HG03135 (cell line): ENCODE data around the gene MAP3K12.
"Not testable (repeated sequence)": the region's sequence is repeated elsewhere in the genome, so short reads cannot be mapped to it uniquely, and the experiment has no call there.

Experiments
- ATAC-seq: cut with Tn5 transposase; IDR thresholded peaks from one replicate; pipeline ENCODE4 v1.9.1; 2021; ENCODE audit warnings: mild to moderate bottlenecking, moderate library complexity; ENCODE audit not compliant: unreplicated experiment

Gene MAP3K12

DNA sequence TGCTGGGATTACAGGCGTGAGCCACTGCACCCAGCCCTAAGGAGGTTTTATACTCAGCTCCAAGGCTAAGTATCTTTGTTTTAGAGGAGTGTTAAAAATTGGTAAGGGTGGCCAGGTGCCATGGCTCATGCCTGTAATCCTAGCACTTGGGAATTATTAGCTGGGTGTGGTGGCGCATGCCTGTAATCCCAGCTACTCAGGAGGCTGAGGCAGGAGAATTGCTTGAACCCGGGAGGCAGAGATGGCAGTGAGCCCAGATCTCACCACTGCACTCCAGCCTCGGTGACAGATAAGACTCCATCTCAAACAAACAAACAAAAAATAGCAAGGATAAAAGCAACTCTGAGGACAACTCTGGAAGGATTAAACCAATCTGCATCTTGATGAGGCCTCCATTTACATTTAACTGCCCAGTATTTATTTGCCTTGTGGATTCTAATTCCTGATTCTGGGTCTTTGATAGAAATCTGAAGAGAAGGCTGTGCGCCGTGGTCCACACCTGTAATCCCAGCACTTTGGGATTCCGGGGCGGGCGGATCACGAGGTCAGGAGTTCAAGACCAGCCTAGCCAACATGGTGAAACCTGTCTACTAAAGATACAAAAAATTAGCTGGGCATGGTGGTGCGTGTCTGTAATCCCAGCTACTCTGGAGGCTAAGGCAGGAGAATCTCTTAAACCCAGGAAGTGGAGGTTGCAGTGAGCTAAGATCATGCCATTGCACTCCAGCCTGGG, 54.5 kb downstream of the MAP3K12 start:
- not testable (repeated sequence) for ATAC-seq

GRCh38 chr12:53443955-53444354, 55.3 kb downstream of the MAP3K12 start:
- no peak for ATAC-seq

DNA sequence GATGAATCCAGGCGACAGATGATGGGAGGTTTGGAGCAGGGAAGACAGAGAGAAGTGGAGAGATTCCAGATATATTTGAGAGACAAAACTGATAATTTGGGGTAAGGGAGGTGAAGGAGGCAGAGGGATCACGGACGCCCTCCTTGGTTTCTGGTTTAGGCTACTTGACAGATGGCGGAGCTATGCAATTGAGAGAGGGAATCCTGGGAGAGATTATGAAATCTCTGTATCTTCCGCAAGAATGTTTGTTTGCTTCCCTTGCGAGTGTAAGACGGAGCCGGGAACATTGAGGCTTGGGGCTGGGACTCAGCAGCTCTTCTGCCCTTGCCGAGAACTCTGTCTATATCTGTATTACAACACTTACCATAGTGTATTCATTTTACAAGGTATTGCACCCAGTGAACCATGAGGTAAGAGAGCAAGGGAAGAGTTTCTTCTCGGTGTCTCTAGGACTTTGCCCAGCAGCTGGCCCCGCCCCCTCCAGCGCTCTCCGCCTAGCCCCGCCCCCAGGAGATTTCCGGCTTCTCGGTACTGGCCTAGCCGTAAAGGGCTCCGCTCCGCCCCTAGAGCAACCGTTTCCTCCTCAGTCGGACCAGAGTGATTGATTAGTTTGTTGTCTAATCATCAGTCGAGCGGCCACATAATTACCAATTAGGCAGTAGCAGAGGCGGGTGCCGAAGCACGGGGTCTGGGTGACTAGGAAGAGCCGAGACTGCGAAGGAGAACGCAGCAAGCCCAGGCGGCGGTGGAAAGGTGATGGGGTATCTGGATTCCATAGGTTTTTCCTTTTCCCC, 58.0 kb downstream of the MAP3K12 start, which contains the start of gene PRR13:
PRR13 (plus strand) TSS at position 695 of the 794 bp plus-strand sequence. CDS start 981 bp downstream, outside the sequence.
- peak; percentile 99 for ATAC-seq

DNA sequence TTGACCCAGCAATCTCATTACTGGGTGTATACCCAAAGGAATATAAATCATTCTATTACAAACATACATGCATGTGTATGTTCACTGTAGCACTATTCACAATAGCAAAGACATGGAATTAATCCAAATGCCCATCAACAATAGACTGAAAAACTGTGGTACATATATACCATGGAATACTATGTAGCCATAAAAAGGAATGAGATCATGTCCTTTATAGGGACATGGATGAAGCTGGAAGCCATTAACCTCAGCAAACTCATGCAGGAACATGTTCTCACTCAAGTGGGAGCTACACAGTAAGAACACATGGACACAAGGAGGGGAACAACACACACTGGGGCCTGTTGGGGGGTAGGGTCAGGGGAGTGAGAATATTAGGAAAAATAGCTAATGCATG, 59.7 kb downstream of the MAP3K12 start:
- not testable (repeated sequence) for ATAC-seq

GRCh38 chr12:53435326-53435725, 63.9 kb downstream of the MAP3K12 start:
- not testable (repeated sequence) for ATAC-seq

DNA sequence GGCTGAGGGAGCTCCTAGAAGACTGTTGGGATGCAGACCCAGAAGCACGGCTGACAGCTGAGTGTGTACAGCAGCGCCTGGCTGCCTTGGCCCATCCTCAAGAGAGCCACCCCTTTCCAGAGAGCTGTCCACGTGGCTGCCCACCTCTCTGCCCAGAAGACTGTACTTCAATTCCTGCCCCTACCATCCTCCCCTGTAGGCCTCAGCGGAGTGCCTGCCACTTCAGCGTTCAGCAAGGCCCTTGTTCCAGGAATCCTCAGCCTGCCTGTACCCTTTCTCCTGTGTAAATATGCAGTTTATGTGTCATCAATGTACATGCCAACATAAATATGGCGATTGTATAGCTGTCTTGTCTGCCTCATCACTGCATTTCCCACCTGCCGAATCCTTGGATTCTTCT, 68.1 kb downstream of the MAP3K12 start:
- no peak for ATAC-seq

DNA sequence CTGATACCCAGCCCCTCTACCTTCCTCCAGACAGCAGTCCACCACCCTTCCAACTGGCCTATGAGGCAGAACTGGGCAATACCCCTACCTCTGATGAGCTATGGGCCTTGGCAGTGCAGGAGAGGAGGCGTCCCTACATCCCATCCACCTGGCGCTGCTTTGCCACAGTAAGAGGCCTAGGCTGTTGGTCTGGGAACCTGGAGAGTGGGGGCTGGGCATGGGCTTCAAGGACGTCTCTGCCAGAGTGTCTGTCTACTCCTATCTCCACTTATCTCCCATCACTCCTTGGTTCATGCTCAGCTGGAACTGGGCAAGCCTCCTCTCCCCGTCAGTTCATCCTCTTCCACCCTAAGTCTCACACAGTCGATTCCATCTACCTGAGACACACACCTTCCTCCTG, 69.1 kb downstream of the MAP3K12 start:
- no peak for ATAC-seq
